Spleen (tissue), 7 donors: Measurements from ENCODE around the gene RNF130.

Source experiments
- CTCF ChIP-seq, 11 experiments: fragments of 200-600 bp in 7 of 11; fragments of 450-650 bp in 4 of 11; sonication (generic) in 4 of 11; IDR thresholded peaks in 8 of 11; conservative IDR thresholded peaks in 3 of 11; 1 replicate in 7 of 11; 2 replicates in 4 of 11; pipeline versions ENCODE4 v1.4.0 to v1.8.0; 2016 to 2021; ENCODE audit warnings: antibody characterized with exemption in 11 of 11, inconsistent platforms in 4 of 11, mild to moderate bottlenecking in 1 of 11
- POLR2AphosphoS5 ChIP-seq, 3 donors: sonication (generic); formaldehyde crosslinking; IDR thresholded peaks; one replicate each; pipeline ENCODE4 v1.5.1; 2017; ENCODE audit warnings: antibody characterized with exemption in 3 of 3
- donor health status: DM: no; HTN: no; CAD: no; lungs with moderate emphysema.
- donor health status: DM: no; HTN: no; CAD: no.
- donor health status: DM: no; HTN: no; CAD: no.

GRCh38 chr5:180117000-180117725 is 45.6 kb upstream of the RNF130 start:
- TF ChIP-seq CTCF (IDR thresholded peaks at IDR 0.05 in 8 of 11, conservative IDR thresholded peaks at IDR 0.05 in 3 of 11): no peak
- TF ChIP-seq POLR2AphosphoS5 (IDR thresholded peaks at IDR 0.05): no peak
